ENCODE results near the gene GOLGA6C. TPM values are rescaled to one million over a fixed set of nuclear protein-coding genes. Genes with fewer than 3 reads are reported as not detected.
"Not testable (repeated sequence)": the region's sequence is repeated elsewhere in the genome, so short reads cannot be mapped to it uniquely, and the experiment has no call there.

GOLGA6C gene
- total and polyA plus RNA-seq, 8 donors, result not detected

- TF ChIP-seq EP300 (IDR thresholded peaks at IDR 0.05) (no peak), POLR2AphosphoS5 (IDR thresholded peaks at IDR 0.05) (no peak), POLR2A (IDR thresholded peaks at IDR 0.05) (no peak)
- TF ChIP-seq, protein P1, sequence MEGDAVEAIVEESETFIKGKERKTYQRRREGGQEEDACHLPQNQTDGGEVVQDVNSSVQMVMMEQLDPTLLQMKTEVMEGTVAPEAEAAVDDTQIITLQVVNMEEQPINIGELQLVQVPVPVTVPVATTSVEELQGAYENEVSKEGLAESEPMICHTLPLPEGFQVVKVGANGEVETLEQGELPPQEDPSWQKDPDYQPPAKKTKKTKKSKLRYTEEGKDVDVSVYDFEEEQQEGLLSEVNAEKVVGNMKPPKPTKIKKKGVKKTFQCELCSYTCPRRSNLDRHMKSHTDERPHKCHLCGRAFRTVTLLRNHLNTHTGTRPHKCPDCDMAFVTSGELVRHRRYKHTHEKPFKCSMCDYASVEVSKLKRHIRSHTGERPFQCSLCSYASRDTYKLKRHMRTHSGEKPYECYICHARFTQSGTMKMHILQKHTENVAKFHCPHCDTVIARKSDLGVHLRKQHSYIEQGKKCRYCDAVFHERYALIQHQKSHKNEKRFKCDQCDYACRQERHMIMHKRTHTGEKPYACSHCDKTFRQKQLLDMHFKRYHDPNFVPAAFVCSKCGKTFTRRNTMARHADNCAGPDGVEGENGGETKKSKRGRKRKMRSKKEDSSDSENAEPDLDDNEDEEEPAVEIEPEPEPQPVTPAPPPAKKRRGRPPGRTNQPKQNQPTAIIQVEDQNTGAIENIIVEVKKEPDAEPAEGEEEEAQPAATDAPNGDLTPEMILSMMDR (IDR thresholded peaks at IDR 0.05), result no peak
- Histone ChIP-seq H3K27ac (no peak overlapping the region), H3K27me3 (peaks cover 0 to 55% (median 8%) of the 10 kb centered on the region in 3 donors), H3K4me3 (no peak overlapping the region), H3K4me1 (no peaks in the 10 kb centered on the region), H3K36me3 (no peaks in the 10 kb centered on the region), H3K9me3 (no peaks in the 10 kb centered on the region)
- WGBS, 5 donors, result 61 to 78% (median 69%) methylated on average over 9 to 11 of the region's 11 CpGs
- intact Hi-C loops (cut with DNase I; ENCODE audit: low total_unique reads), result no loop called here
- no peak for DNase-seq
These were observed 20.7 kb upstream of the GOLGA6C start for GRCh38 chr15:75237316-75237982.

- Histone ChIP-seq H3K27ac (no peak overlapping the region), H3K27me3 (peaks cover 0 to 48% (median 7%) of the 10 kb centered on the region in 3 donors), H3K4me3 (no peak overlapping the region), H3K4me1 (no peaks in the 10 kb centered on the region), H3K36me3 (no peaks in the 10 kb centered on the region), H3K9me3 (no peaks in the 10 kb centered on the region)
- TF ChIP-seq POLR2A (IDR thresholded peaks at IDR 0.05) (no peak), POLR2AphosphoS5 (IDR thresholded peaks at IDR 0.05) (no peak), EP300 (IDR thresholded peaks at IDR 0.05) (no peak)
- TF ChIP-seq, protein P1 (IDR thresholded peaks at IDR 0.05), result no peak
- no peak for DNase-seq
- intact Hi-C loops (cut with DNase I; ENCODE audit: low total_unique reads), result no loop called here
- WGBS, 5 donors, result 50 to 86% (median 74%) methylated on average over 1 to 5 of the region's 5 CpGs
These were observed 20.0 kb upstream of the GOLGA6C start for GRCh38 chr15:75238150-75238549.

- not testable (repeated sequence) for H3K36me3 ChIP-seq, H3K4me1 ChIP-seq, DNase-seq, H3K9me3 ChIP-seq, H3K4me3 ChIP-seq, H3K27ac ChIP-seq
- peaks cover 0 to 15% (median 0%) of the 10 kb centered on the region in 3 donors for H3K27me3 ChIP-seq
- WGBS, 5 donors, result 81 to 100% (median 92%) methylated on average over 1 of the region's 1 CpG
- intact Hi-C loops (cut with DNase I; ENCODE audit: low total_unique reads), result loop anchor here (10.0 kb wide), 1 partner anchor 59 kb away; no protein-coding TSS in a partner anchor
These were observed 12.4 kb upstream of the GOLGA6C start for GRCh38 chr15:75245741-75246140.

GRCh38 chr15:75248991-75249390, 9.1 kb upstream of the GOLGA6C start:
- H3K36me3 ChIP-seq, H3K27ac ChIP-seq, H3K9me3 ChIP-seq, H3K4me3 ChIP-seq, H3K4me1 ChIP-seq: not testable (repeated sequence)
- WGBS, 5 donors, result 25 to 41% (median 32%) methylated on average over 6 of the region's 6 CpGs
- H3K27me3 ChIP-seq, result peaks cover 0 to 22% (median 0%) of the 10 kb centered on the region in 3 donors
- peak; percentile 15 to 16 for DNase-seq
- intact Hi-C loops (cut with DNase I; ENCODE audit: low total_unique reads), result loop anchor here (10.0 kb wide), 1 partner anchor 56 kb away; no protein-coding TSS in a partner anchor

DNA sequence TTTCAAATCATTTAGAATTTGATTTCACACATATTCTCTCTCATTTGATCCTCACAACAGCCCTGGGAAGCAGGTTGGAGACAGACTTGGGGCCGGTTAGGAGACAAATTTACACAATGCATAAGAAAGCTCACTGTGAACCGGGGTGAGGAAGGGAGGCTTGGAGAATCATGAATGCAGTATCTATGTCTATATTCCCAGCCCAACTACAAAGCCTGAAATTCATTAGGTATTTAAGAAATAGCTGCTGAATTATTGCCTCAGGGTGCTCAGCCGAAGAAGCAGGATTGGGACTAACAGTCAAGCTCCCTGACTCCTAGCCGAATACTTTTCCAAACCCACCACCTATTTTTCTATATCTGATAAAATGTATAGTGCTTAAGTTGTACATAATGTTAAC, 8.4 kb upstream of the GOLGA6C start:
- Histone ChIP-seq H3K9me3 (no peaks in the 10 kb centered on the region), H3K4me3 (no peak overlapping the region), H3K36me3 (no peaks in the 10 kb centered on the region), H3K27me3 (peaks cover 0 to 22% (median 0%) of the 10 kb centered on the region in 3 donors), H3K4me1 (no peaks in the 10 kb centered on the region), H3K27ac (no peak overlapping the region)
- intact Hi-C loops (cut with DNase I; ENCODE audit: low total_unique reads), result loop anchor here (10.0 kb wide), 1 partner anchor 55 kb away; no protein-coding TSS in a partner anchor
- TF ChIP-seq, protein P1 (IDR thresholded peaks at IDR 0.05), result no peak
- no peak for TF ChIP-seq POLR2A (IDR thresholded peaks at IDR 0.05)
- no peak for TF ChIP-seq POLR2AphosphoS5 (IDR thresholded peaks at IDR 0.05)
- no peak for TF ChIP-seq EP300 (IDR thresholded peaks at IDR 0.05)
- 53 to 64% (median 60%) methylated on average over 4 of the region's 4 CpGs for WGBS, 5 donors
- DNase-seq, result no peak

- WGBS, 5 donors, result 66 to 83% (median 71%) methylated on average over 4 of the region's 4 CpGs
- H3K27me3 ChIP-seq, result peaks cover 0 to 22% (median 0%) of the 10 kb centered on the region in 3 donors
- H3K27ac ChIP-seq; H3K4me3 ChIP-seq; DNase-seq; intact Hi-C loops (cut with DNase I; ENCODE audit: low total_unique reads); H3K4me1 ChIP-seq; H3K9me3 ChIP-seq; H3K36me3 ChIP-seq: not testable (repeated sequence)
These were observed 6.8 kb upstream of the GOLGA6C start for GRCh38 chr15:75251343-75251742.

- intact Hi-C loops (cut with DNase I; ENCODE audit: low total_unique reads); DNase-seq; H3K36me3 ChIP-seq; H3K27ac ChIP-seq; H3K9me3 ChIP-seq; H3K4me1 ChIP-seq; H3K4me3 ChIP-seq: not testable (repeated sequence)
- H3K27me3 ChIP-seq, result peaks cover 0 to 22% (median 0%) of the 10 kb centered on the region in 3 donors
- 64 to 78% (median 74%) methylated on average over 4 of the region's 4 CpGs for WGBS, 5 donors
These were observed 5.8 kb upstream of the GOLGA6C start for GRCh38 chr15:75252285-75252684.

DNA sequence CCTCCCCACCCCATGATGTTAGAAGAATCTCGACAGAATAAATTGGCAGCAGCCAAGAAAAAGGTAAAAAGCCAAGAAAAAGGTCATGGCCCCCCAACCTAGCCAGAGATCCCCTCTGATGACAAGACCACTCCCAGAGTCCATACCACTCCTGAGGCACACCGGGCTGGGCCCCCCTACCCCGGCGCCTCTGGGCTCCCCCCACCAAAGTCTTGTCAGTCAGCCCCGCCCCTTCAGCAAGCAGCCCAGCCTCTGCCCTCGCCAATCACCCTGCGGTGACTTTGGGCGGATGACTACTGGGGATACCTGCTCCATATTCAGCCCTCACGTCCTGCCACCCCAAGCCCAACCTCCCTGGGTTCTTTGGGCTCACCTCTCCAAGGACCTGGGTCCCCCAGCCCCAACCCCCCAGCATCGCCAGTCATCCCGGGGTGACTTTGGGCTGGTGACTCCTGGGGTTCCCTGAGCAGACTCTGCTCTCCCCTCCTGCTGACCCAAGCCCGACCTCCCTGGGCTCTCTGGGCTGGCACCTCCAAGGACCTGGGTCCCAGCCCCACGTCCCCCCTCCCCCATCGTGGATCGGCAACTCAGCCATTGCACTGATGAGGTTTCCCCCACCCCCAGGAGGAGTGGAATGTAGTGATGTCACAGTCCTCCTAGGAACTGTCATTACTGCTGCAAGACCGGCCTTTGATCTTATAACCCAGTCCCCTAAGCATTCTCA, 648 bp downstream of the GOLGA6C start:
- H3K36me3 ChIP-seq; H3K27me3 ChIP-seq; H3K9me3 ChIP-seq; intact Hi-C loops (cut with DNase I; ENCODE audit: low total_unique reads); H3K27ac ChIP-seq; DNase-seq; H3K4me1 ChIP-seq; H3K4me3 ChIP-seq: not testable (repeated sequence)
- 59 to 75% (median 71%) methylated on average over 8 to 11 of the region's 16 CpGs for WGBS, 5 donors
